GM12878 (cell line): Measurements from ENCODE around the gene USH2A. TPM values are rescaled to one million over a fixed set of nuclear protein-coding genes. Genes with fewer than 3 reads are reported as not detected.

Experiments
- ATAC-seq: fragments of 200-7000 bp; cut with Tn5 transposase; 3 replicates; pipeline ENCODE4 v1.9.1; 2020; ENCODE audit warnings: mild to moderate bottlenecking, moderate library complexity
- BruUV-seq: library from RNA; stranded (reverse); fragments of 400-500 nt; replicated peaks from 2 replicates; lab custom pipeline; 2021; lab: Mats Ljungman, UMichigan
- CTCF ChIA-PET: fragments of 300-600 bp; sonication (Branson Sonifier 250); formaldehyde crosslinking; extraction: SDS; loops from one replicate; lab custom pipeline; 2021; ENCODE audit warnings: inconsistent platforms; lab: Yijun Ruan, JAX
- POLR2A ChIA-PET: fragments of 350-600 bp; formaldehyde crosslinking; extraction: SDS; loops from one replicate; lab custom pipeline; 2021; ENCODE audit warnings: inconsistent platforms; lab: Charles Lee
- RAD21 ChIA-PET: fragments of 300-600 bp; sonication (Branson Sonifier 250); formaldehyde crosslinking; loops from one replicate; lab custom pipeline; 2023; ENCODE audit warnings: antibody characterized with exemption; ENCODE audit not compliant: unreplicated experiment; lab: Charles Lee
- SMC1A ChIA-PET: fragments of 300-600 bp; sonication (Branson Sonifier 250); formaldehyde crosslinking; loops from one replicate; lab custom pipeline; 2023; ENCODE audit not compliant: unreplicated experiment, uncharacterized antibody; lab: Charles Lee
- DNase-seq: peaks from one replicate; pipeline ENCODE4 v3.0.0-alpha.2; 2011; ENCODE audit warnings: low read depth, low spot score
- FAIRE-seq: peaks from 3 replicates; lab custom pipeline; 2011; peaks lifted over from hg19 to GRCh38; lab: Jason Lieb, UNC
- H2AFZ ChIP-seq: 2 replicates; pipeline ENCODE4 v1.6.0; 2011; ENCODE audit warnings: low read depth, low read length, control low read depth; ENCODE audit not compliant: control insufficient read depth
- H3K27ac ChIP-seq: 2 replicates; pipeline ENCODE4 v1.5.1; 2011; ENCODE audit warnings: control low read depth; ENCODE audit not compliant: control insufficient read depth, insufficient read depth
- H3K27me3 ChIP-seq, 2 experiments: replicated peaks in 1 of 2; 2 replicates each; pipeline versions ENCODE4 v1.6.0 to v1.6.1; 2011; ENCODE audit warnings: low read length in 1 of 2; ENCODE audit not compliant: control insufficient read depth in 2 of 2, insufficient read depth in 2 of 2
- H3K36me3 ChIP-seq, 2 experiments: 2 replicates each; pipeline ENCODE4 v1.5.1; 2011; ENCODE audit warnings: low read length in 1 of 2; ENCODE audit not compliant: control insufficient read depth in 2 of 2, insufficient read depth in 2 of 2
- H3K4me1 ChIP-seq: 2 replicates; pipeline ENCODE4 v1.6.1; 2011; ENCODE audit warnings: mild to moderate bottlenecking, low read length, moderate library complexity, mixed read lengths; ENCODE audit not compliant: control insufficient read depth, insufficient read depth
- H3K4me2 ChIP-seq: 2 replicates; pipeline ENCODE4 v1.6.0; 2011; ENCODE audit warnings: control low read depth; ENCODE audit not compliant: control insufficient read depth, insufficient read depth
- H3K4me3 ChIP-seq: fragments of 200-600 bp; sonication (generic); 2 replicates; pipeline ENCODE4 v1.5.1; 2016
- H3K79me2 ChIP-seq: 2 replicates; pipeline ENCODE4 v1.6.0; 2011; ENCODE audit warnings: low read length; ENCODE audit not compliant: control insufficient read depth, insufficient read depth
- H3K9ac ChIP-seq: 2 replicates; pipeline ENCODE4 v1.8.0; 2011; ENCODE audit warnings: low read length, control low read depth, mixed read lengths; ENCODE audit not compliant: control insufficient read depth, insufficient read depth
- H3K9me3 ChIP-seq: replicated peaks from 3 replicates; pipeline ENCODE4 v1.5.1; 2011; ENCODE audit warnings: mild to moderate bottlenecking, low read length; ENCODE audit not compliant: control insufficient read depth, insufficient read depth
- H4K20me1 ChIP-seq: 2 replicates; pipeline ENCODE4 v1.6.0; 2011; ENCODE audit not compliant: control insufficient read depth, insufficient read depth
- ETV6 ChIP-seq, 2 experiments: fragments of 450-650 bp in 1 of 2; IDR thresholded peaks in 1 of 2; conservative IDR thresholded peaks in 1 of 2; 2 replicates each; pipeline ENCODE4 v1.6.1; 2014; ENCODE audit warnings: antibody characterized with exemption in 1 of 2, borderline replicate concordance in 1 of 2, low read depth in 1 of 2, mild to moderate bottlenecking in 1 of 2, moderate library complexity in 1 of 2
- PAX8 ChIP-seq: fragments of 450-650 bp; IDR thresholded peaks from 2 replicates; pipeline ENCODE4 v1.6.1; 2017; ENCODE audit warnings: mild to moderate bottlenecking, moderate library complexity
- SIN3A ChIP-seq: IDR thresholded peaks from 2 replicates; pipeline ENCODE4 v1.6.1; 2012; ENCODE audit warnings: low read depth, low read length, improper control_type of control experiment
- YY1 ChIP-seq: IDR thresholded peaks from 2 replicates; pipeline ENCODE4 v1.6.1; 2011; ENCODE audit warnings: low read depth, mild to moderate bottlenecking, low read length
- WGBS: methylation state at CpG from one replicate; pipeline ENCODE4 v1.1.6; 2016; ENCODE audit warnings: low lambda C conversion rate; ENCODE audit not compliant: insufficient replicate concordance, insufficient coverage; ENCODE audit errors: missing lambda C conversion rate; 5-methylcytosine and 5-hydroxymethylcytosine counted together
- in situ Hi-C: fragments of 300-500 bp; cut with MboI; formaldehyde crosslinking; loops from 9 replicates; pipeline ENCODE4 v1.14.3; 2018; ENCODE audit warnings: mixed read lengths
- intact Hi-C: fragments of 100-400 bp; cut with micrococcal nuclease; formaldehyde crosslinking; loops from one replicate; pipeline ENCODE4 v1.14.2; 2022; ENCODE audit not compliant: unreplicated experiment
- polyA plus RNA-seq, 11 experiments: library from polyadenylated mRNA; depleted of rRNA in 4 of 11; unstranded in 6 of 11; stranded (reverse) in 5 of 11; fragments of >200 nt; fragmentation: Nextera tagmentation in 4 of 11; fragmentation: Illumina TruSeq in 1 of 11; extraction: Ambion mirVana in 4 of 11; extraction: Trizol in 1 of 11; gene quantifications; 1 replicate in 1 of 11; 2 replicates in 10 of 11; pipeline versions ENCODE4 v1.2.1 to v1.2.3, GENCODE V29; 2011 to 2016; ENCODE audit warnings: inconsistent platforms in 2 of 11, missing spikeins in 2 of 11, low read depth in 1 of 11
- total RNA-seq, 4 experiments: library from RNA; depleted of rRNA in 3 of 4; stranded (reverse); fragments of >200 nt in 3 of 4; fragmentation: Illumina TruSeq in 1 of 4; extraction: Trizol in 1 of 4; gene quantifications; 2 replicates each; pipeline versions ENCODE4 v1.2.1 to v1.2.3, GENCODE V29; 2013 to 2021
- TF ChIP-seq, protein P1 (sequence below): fragments of 450-650 bp; IDR thresholded peaks from 2 replicates; pipeline ENCODE4 v1.6.1; 2017; ENCODE audit warnings: borderline replicate concordance
- TF ChIP-seq, protein P2 (sequence below): IDR thresholded peaks from 2 replicates; pipeline ENCODE4 v1.6.1; 2012; ENCODE audit warnings: low read depth, low read length, improper control_type of control experiment
- TF ChIP-seq, protein P3 (sequence below): fragments of 450-650 bp; IDR thresholded peaks from 2 replicates; pipeline ENCODE4 v1.6.1; 2014; ENCODE audit warnings: mild to moderate bottlenecking

USH2A gene
- total and polyA plus RNA-seq, 10 of the 15 experiments (the other 5 are each of a cell fraction or from before 2014, with no cell fraction given): under 0.01 to 0.20 (median 0.01) TPM; not detected in 2

DNA sequence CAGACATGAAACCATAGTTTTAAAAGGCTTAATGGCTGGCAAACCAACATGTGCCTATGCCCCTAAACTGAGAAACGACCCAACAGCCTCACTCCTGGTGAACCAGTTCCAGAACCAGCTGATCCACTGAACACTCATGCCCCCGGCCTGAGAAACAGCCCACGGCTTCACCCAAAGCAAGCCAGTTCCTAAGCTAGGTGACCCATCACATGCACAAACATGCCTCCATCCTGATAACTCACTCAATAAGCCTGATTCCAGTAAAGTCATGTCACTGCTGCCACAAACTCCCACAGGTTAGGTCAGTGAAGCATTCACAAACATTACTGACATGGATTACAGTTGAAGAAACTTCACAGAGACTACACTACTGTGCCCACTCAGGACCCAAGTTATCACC, 161.6 kb downstream of the USH2A start:
- FAIRE-seq: no peak
- Histone ChIP-seq H3K4me1 (no peaks in the 10 kb centered on the region), H3K4me2 (no peak overlapping the region), H3K9me3 (no peaks in the 10 kb centered on the region), H3K27me3 (no peaks in the 10 kb centered on the region), H2AFZ (no peak overlapping the region), H3K79me2 (no peaks in the 10 kb centered on the region), H3K27ac (no peak overlapping the region), H3K9ac (no peak overlapping the region), H3K36me3 (no peaks in the 10 kb centered on the region), H3K4me3 (no peak overlapping the region), H4K20me1 (no peaks in the 10 kb centered on the region)
- whole genome bisulfite sequencing: 46% methylated on average over 3 of the region's 3 CpGs
- intact Hi-C loops (no loop called here), in situ Hi-C loops (no loop called here)
- ATAC-seq: no peak
- no peak for DNase-seq
- RAD21 ChIA-PET: no interaction called here
- SMC1A ChIA-PET: interaction anchor here (0.6 kb wide), 1 partner anchor 701 kb away, joined by 3 read pairs; no protein-coding TSS in a partner anchor
- POLR2A ChIA-PET: no interaction called here
- BruUV-seq: no TSS peak
- TF ChIP-seq SIN3A (no peak), YY1 (no peak), ETV6 (conservative IDR thresholded peaks at IDR 0.05 in 1 of 2, IDR thresholded peaks at IDR 0.05 in 1 of 2; ENCODE audit: borderline replicate concordance in 1 of 2, low read depth in 1 of 2) (no peak), PAX8 (no peak)
- TF ChIP-seq, protein P1, sequence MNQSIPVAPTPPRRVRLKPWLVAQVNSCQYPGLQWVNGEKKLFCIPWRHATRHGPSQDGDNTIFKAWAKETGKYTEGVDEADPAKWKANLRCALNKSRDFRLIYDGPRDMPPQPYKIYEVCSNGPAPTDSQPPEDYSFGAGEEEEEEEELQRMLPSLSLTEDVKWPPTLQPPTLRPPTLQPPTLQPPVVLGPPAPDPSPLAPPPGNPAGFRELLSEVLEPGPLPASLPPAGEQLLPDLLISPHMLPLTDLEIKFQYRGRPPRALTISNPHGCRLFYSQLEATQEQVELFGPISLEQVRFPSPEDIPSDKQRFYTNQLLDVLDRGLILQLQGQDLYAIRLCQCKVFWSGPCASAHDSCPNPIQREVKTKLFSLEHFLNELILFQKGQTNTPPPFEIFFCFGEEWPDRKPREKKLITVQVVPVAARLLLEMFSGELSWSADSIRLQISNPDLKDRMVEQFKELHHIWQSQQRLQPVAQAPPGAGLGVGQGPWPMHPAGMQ: no peak
- TF ChIP-seq, protein P2, sequence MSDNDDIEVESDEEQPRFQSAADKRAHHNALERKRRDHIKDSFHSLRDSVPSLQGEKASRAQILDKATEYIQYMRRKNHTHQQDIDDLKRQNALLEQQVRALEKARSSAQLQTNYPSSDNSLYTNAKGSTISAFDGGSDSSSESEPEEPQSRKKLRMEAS: no peak
- TF ChIP-seq, protein P3, sequence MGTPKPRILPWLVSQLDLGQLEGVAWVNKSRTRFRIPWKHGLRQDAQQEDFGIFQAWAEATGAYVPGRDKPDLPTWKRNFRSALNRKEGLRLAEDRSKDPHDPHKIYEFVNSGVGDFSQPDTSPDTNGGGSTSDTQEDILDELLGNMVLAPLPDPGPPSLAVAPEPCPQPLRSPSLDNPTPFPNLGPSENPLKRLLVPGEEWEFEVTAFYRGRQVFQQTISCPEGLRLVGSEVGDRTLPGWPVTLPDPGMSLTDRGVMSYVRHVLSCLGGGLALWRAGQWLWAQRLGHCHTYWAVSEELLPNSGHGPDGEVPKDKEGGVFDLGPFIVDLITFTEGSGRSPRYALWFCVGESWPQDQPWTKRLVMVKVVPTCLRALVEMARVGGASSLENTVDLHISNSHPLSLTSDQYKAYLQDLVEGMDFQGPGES: no peak
- CTCF ChIA-PET: no interaction called here
